K562 (cell line): ENCODE data around the gene NCKAP1. TPM values are rescaled to one million over a fixed set of nuclear protein-coding genes. Genes with fewer than 3 reads are reported as not detected.

Experiments used
- ATAC-seq: fragments of 200-7000 bp; cut with Tn5 transposase; 3 replicates; pipeline ENCODE4 v1.9.1; 2020; ENCODE audit warnings: moderate library complexity
- Bru-seq: library from RNA; stranded (reverse); fragments of 400-500 nt; gene quantifications from one replicate; lab custom pipeline; 2021; lab: Mats Ljungman, UMichigan
- BruChase-seq, 2 experiments: library from RNA; stranded (reverse); fragments of 400-500 nt; gene quantifications; one replicate each; lab custom pipeline; 2021; lab: Mats Ljungman, UMichigan
- BruUV-seq: library from RNA; stranded (reverse); fragments of 400-500 nt; replicated peaks from 2 replicates; lab custom pipeline; 2021; lab: Mats Ljungman, UMichigan
- CTCF ChIA-PET: fragments of 300-600 bp; formaldehyde crosslinking; extraction: SDS; loops from one replicate; lab custom pipeline; 2021; ENCODE audit warnings: low intra/inter-chr PET ratio; lab: Yijun Ruan, JAX
- POLR2A ChIA-PET: fragments of 300-600, 350-650 bp; sonication (Branson Sonifier 250); formaldehyde crosslinking; extraction: SDS; loops from one replicate; lab custom pipeline; 2021; ENCODE audit warnings: antibody characterized with exemption, inconsistent platforms; lab: Yijun Ruan, JAX
- DNase-seq, 4 experiments: peaks; one replicate each; pipeline versions ENCODE4 v3.0.0 to v3.0.0-alpha.2; 2011 to 2018; ENCODE audit warnings: low spot score in 3 of 4, mixed read lengths in 3 of 4; ENCODE audit errors: extremely low read depth in 1 of 4
- FAIRE-seq: peaks from 2 replicates; lab custom pipeline; 2011; peaks lifted over from hg19 to GRCh38; lab: Jason Lieb, UNC
- H2AFZ ChIP-seq: 2 replicates; pipeline ENCODE4 v1.6.0; 2011; ENCODE audit warnings: low read depth, low read length, control low read depth, inconsistent platforms
- H3K27ac ChIP-seq: fragments of 200-600 bp; 3 replicates; pipeline ENCODE4 v1.8.0; 2011; ENCODE audit warnings: low read depth, mild to moderate bottlenecking, control low read depth, inconsistent platforms, low read length, moderate library complexity, mixed read lengths; ENCODE audit errors: extremely low read depth
- H3K27me3 ChIP-seq, 2 experiments: fragments of 300-600 bp in 1 of 2; 2 replicates in 1 of 2; 3 replicates in 1 of 2; pipeline versions ENCODE4 v1.6.0 to v1.8.0; 2011; ENCODE audit warnings: inconsistent platforms in 2 of 2, low read length in 2 of 2, mild to moderate bottlenecking in 1 of 2, mixed read lengths in 1 of 2, moderate library complexity in 1 of 2; ENCODE audit not compliant: control insufficient read depth in 2 of 2, insufficient read depth in 2 of 2
- H3K36me3 ChIP-seq: fragments of 300-600 bp; 3 replicates; pipeline ENCODE4 v1.8.0; 2011; ENCODE audit warnings: mild to moderate bottlenecking, low read length, inconsistent platforms; ENCODE audit not compliant: control insufficient read depth, insufficient read depth
- H3K4me1 ChIP-seq, 2 experiments: fragments of 200-600 bp in 1 of 2; replicated peaks in 1 of 2; 2 replicates in 1 of 2; 3 replicates in 1 of 2; pipeline versions ENCODE4 v1.5.1 to v1.8.0; 2011; ENCODE audit warnings: inconsistent platforms in 2 of 2, low read length in 2 of 2, mild to moderate bottlenecking in 1 of 2, mixed read lengths in 1 of 2, moderate library complexity in 1 of 2; ENCODE audit not compliant: control insufficient read depth in 2 of 2, insufficient read depth in 2 of 2
- H3K4me2 ChIP-seq: 2 replicates; pipeline ENCODE4 v1.6.1; 2011; ENCODE audit warnings: low read length, control low read depth, inconsistent platforms, mixed read lengths; ENCODE audit not compliant: insufficient read depth
- H3K4me3 ChIP-seq: fragments of 200-600 bp; sonication (generic), shearing (Covaris generic); 2 replicates; pipeline ENCODE4 v1.5.1; 2016; ENCODE audit warnings: control low read depth, inconsistent platforms
- H3K79me2 ChIP-seq: fragments of 200-600 bp; 3 replicates; pipeline ENCODE4 v1.8.0; 2011; ENCODE audit warnings: low read length, inconsistent platforms; ENCODE audit not compliant: control insufficient read depth, insufficient read depth
- H3K9ac ChIP-seq, 2 experiments: 2 replicates each; pipeline versions ENCODE4 v1.6.0 to v1.6.1; 2011; ENCODE audit warnings: low read depth in 2 of 2, low read length in 2 of 2, control low read depth in 1 of 2, inconsistent platforms in 1 of 2, mild to moderate bottlenecking in 1 of 2, mixed read lengths in 1 of 2; ENCODE audit not compliant: insufficient read depth in 1 of 2
- H3K9me1 ChIP-seq: one replicate; pipeline ENCODE4 v1.6.0; 2011; ENCODE audit warnings: inconsistent platforms, mild to moderate bottlenecking, low read length, moderate library complexity; ENCODE audit not compliant: control insufficient read depth, insufficient read depth
- H3K9me3 ChIP-seq: replicated peaks from 2 replicates; pipeline ENCODE4 v1.5.1; 2011; ENCODE audit warnings: low read depth, low read length, inconsistent platforms; ENCODE audit not compliant: control insufficient read depth, insufficient read depth
- H4K20me1 ChIP-seq: replicated peaks from 2 replicates; pipeline ENCODE4 v1.6.1; 2011; ENCODE audit warnings: low read length, inconsistent platforms, mixed read lengths; ENCODE audit not compliant: control insufficient read depth, insufficient read depth
- SMARCA4 ChIP-seq: fragments of 450-650 bp; IDR thresholded peaks from 2 replicates; pipeline ENCODE4 v1.6.1; 2016
- WGBS: fragments of 100-300 bp; shearing (Covaris generic); methylation state at CpG from one replicate; pipeline ENCODE4 v1.1.6; 2016; ENCODE audit warnings: low coverage, mixed read lengths; ENCODE audit not compliant: insufficient coverage; ENCODE audit errors: missing lambda C conversion rate; 5-methylcytosine and 5-hydroxymethylcytosine counted together
- in situ Hi-C: fragments of 300-500 bp; cut with MboI; formaldehyde crosslinking; loops from 4 replicates; pipeline ENCODE4 v1.15.0; 2018; ENCODE audit warnings: inconsistent platforms, mixed read lengths
- intact Hi-C: fragments of 100-400 bp; cut with micrococcal nuclease; formaldehyde crosslinking; loops from 2 replicates; pipeline ENCODE4 v1.14.2; 2022
- long read RNA-seq, 3 experiments: library from polyadenylated mRNA in 2 of 3; library from RNA in 1 of 3; unstranded in 2 of 3; stranded (forward) in 1 of 3; transcript quantifications; one replicate each; pipeline ENCODE4 v2.0.0, GENCODE V29; 2019 to 2022
- polyA minus RNA-seq, 3 experiments: library from RNA; depleted of rRNA, polyadenylated mRNA; stranded (reverse); fragments of >200 nt; gene quantifications; 2 replicates each; pipeline ENCODE4 v1.2.3, GENCODE V29; 2011
- polyA plus RNA-seq, 8 experiments: library from polyadenylated mRNA; depleted of rRNA in 4 of 8; stranded (reverse) in 5 of 8; unstranded in 3 of 8; fragments of >200 nt; fragmentation: Nextera tagmentation in 2 of 8; fragmentation: Illumina TruSeq in 1 of 8; extraction: Ambion mirVana in 2 of 8; extraction: Trizol in 1 of 8; gene quantifications; 2 replicates each; pipeline versions ENCODE4 v1.2.1 to v1.2.3, GENCODE V29; 2011 to 2014; ENCODE audit warnings: inconsistent platforms in 1 of 8, missing spikeins in 1 of 8
- total RNA-seq, 7 experiments: library from RNA; depleted of rRNA in 6 of 7; stranded (reverse); fragments of >200 nt in 6 of 7; fragmentation: Illumina TruSeq in 2 of 7; extraction: Trizol in 2 of 7; gene quantifications; 2 replicates each; pipeline versions ENCODE4 v1.2.1 to v1.2.3, GENCODE V29; 2011 to 2021; ENCODE audit warnings: low replicate concordance in 1 of 7
- TF ChIP-seq, protein P1 (sequence below): fragments of 450-650 bp; formaldehyde crosslinking; IDR thresholded peaks from 2 replicates; pipeline ENCODE4 v1.4.0; 2020; ENCODE audit warnings: mild to moderate bottlenecking, moderate library complexity

Gene NCKAP1, protein sequence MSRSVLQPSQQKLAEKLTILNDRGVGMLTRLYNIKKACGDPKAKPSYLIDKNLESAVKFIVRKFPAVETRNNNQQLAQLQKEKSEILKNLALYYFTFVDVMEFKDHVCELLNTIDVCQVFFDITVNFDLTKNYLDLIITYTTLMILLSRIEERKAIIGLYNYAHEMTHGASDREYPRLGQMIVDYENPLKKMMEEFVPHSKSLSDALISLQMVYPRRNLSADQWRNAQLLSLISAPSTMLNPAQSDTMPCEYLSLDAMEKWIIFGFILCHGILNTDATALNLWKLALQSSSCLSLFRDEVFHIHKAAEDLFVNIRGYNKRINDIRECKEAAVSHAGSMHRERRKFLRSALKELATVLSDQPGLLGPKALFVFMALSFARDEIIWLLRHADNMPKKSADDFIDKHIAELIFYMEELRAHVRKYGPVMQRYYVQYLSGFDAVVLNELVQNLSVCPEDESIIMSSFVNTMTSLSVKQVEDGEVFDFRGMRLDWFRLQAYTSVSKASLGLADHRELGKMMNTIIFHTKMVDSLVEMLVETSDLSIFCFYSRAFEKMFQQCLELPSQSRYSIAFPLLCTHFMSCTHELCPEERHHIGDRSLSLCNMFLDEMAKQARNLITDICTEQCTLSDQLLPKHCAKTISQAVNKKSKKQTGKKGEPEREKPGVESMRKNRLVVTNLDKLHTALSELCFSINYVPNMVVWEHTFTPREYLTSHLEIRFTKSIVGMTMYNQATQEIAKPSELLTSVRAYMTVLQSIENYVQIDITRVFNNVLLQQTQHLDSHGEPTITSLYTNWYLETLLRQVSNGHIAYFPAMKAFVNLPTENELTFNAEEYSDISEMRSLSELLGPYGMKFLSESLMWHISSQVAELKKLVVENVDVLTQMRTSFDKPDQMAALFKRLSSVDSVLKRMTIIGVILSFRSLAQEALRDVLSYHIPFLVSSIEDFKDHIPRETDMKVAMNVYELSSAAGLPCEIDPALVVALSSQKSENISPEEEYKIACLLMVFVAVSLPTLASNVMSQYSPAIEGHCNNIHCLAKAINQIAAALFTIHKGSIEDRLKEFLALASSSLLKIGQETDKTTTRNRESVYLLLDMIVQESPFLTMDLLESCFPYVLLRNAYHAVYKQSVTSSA
- 95.8 and 462 TPM in 2 replicates for total RNA-seq (2011; cell fraction: chromatin; rRNA removed; ENCODE audit: low replicate concordance)
- total RNA-seq (2011; cell fraction: nucleolus; rRNA removed), result 43.0 and 60.9 TPM in 2 replicates
- total RNA-seq (2011; cell fraction: nucleoplasm; rRNA removed), result 111 and 144 TPM in 2 replicates
- total RNA-seq (2014; rRNA removed) (39.7 and 43.9 TPM in 2 replicates), total RNA-seq (2014; rRNA removed; fragmentation: Illumina TruSeq; extraction: Trizol) (120 and 136 TPM in 2 replicates), total RNA-seq (2015; rRNA removed; fragmentation: Illumina TruSeq; extraction: Trizol) (91.0 and 99.2 TPM in 2 replicates), total RNA-seq (2021) (86.6 and 88.7 TPM in 2 replicates), polyA plus RNA-seq (2011; rRNA removed) (120 and 153 TPM in 2 replicates), polyA plus RNA-seq (2014; fragmentation: Illumina TruSeq; extraction: Trizol) (78.2 and 89.6 TPM in 2 replicates), polyA plus RNA-seq (2014; fragmentation: Nextera tagmentation; extraction: Ambion mirVana) (10 to 100 TPM; 34.0 to 35.1 TPM), polyA plus RNA-seq (2014; rRNA removed) (56.7 and 60.5 TPM in 2 replicates), polyA minus RNA-seq (2011; rRNA and poly(A)+ RNA removed) (194 and 201 TPM in 2 replicates), Bru-seq, nascent RNA (percentile 96 among the genes with signal in this experiment), BruChase-seq, experiment 1, labeled RNA remaining after a 2-hour chase (percentile 97 among the genes with signal in this experiment), BruChase-seq, experiment 2, labeled RNA remaining after a 6-hour chase (percentile 97 among the genes with signal in this experiment)
- polyA plus RNA-seq (2011; cell fraction: cytosol; rRNA removed), result 39.5 and 56.7 TPM in 2 replicates
- polyA plus RNA-seq (2011; cell fraction: nucleus; rRNA removed), result 70.5 and 141 TPM in 2 replicates
- polyA plus RNA-seq (2012), result 60.8 and 92.5 TPM in 2 replicates
- 31.1 and 55.4 TPM in 2 replicates for polyA minus RNA-seq (2011; cell fraction: cytosol; rRNA and poly(A)+ RNA removed)
- 74.7 and 132 TPM in 2 replicates for polyA minus RNA-seq (2011; cell fraction: nucleus; rRNA and poly(A)+ RNA removed)
- long read RNA-seq, experiment 1, full-length matches to known transcripts, result 240 of 309 reads
- long read RNA-seq, experiment 1, partial matches to known transcripts, result 46 of 309 reads
- long read RNA-seq, experiment 1, other reads (novel, unspliced or antisense), result 23 of 309 reads
- long read RNA-seq, experiment 2, full-length matches to known transcripts, result 3 of 43 reads
- long read RNA-seq, experiment 2, partial matches to known transcripts, result 5 of 43 reads
- long read RNA-seq, experiment 2, other reads (novel, unspliced or antisense), result 35 of 43 reads
- long read RNA-seq, experiment 3, full-length matches to known transcripts, result 2 of 11 reads
- long read RNA-seq, experiment 3, partial matches to known transcripts, result 8 of 11 reads
- long read RNA-seq, experiment 3, other reads (novel, unspliced or antisense), result 1 of 11 reads

DNA sequence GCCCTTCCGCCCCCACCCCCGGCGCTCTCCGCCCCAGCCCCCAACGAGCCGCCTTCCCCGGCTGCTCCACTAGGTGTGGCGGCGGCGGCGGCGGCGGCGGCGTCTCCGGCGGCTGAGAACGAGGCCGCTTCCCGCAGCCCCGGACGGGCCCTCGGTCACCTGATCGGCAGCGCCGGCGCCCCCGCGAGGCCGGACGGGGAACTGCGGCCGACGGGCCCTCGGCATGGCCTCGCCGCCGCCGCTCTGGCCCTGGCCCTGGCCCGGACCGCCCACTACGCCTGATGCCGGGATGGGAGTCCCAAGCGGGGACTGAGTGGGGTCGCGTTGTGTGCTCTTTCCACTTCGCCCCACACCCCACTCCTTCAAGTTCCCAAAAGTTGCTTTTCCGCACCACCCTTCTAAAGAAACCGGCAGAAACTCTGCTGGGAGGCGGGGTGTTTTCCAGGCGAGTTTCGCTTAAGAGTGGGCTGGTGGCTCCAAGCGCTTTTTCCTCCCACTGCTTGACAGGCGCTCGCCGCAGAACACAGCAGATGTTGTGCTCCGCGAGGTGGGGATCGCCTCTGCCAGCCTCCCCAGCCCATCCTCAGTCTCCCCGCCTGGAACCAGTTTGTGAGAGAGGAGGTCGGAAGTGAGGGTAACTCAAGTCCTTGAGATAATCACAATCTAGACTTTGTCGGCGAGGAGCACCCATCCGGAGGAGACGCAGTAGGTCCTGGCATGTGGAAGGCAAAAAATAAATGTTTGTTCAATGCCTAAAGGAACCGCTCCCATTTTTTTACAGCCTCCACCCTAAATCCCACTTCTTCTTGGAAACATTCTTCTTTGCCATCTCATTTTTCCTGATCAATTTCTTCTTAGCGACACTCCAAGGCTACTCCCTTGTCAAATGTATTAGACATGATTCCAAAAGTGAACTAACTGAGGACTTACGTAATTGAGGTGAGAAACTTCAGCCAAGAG lies at the start of gene NCKAP1:
Gene NCKAP1 (minus strand): TSS at position 117 of the 960 bp plus-strand sequence. CDS start 358 bp downstream, outside the sequence.
- peaks cover 8 to 13% of the 10 kb centered on the region in 2 experiments; a peak in 3 of 5 replicates for H3K4me1 ChIP-seq
- peaks cover 3% of the 10 kb centered on the region; the same call in 1 of the 3 replicates for H3K36me3 ChIP-seq
- H3K27ac ChIP-seq, result peak within 1 kb of the TSS; percentile 74
- peak; percentile 59 for FAIRE-seq
- H3K9ac ChIP-seq, result peak within 1 kb of the TSS; percentile 83 to 95
- TSS peak; percentile 85 for BruUV-seq
- peak within 1 kb of the TSS; percentile 76 for H3K4me3 ChIP-seq
- no peaks in the 10 kb centered on the region for H4K20me1 ChIP-seq
- 1% methylated on average over 54 of the region's 68 CpGs for WGBS
- ATAC-seq, result peak; percentile 77
- no peaks in the 10 kb centered on the region for H3K9me1 ChIP-seq
- no peaks in the 10 kb centered on the region for H3K27me3 ChIP-seq
- in situ Hi-C loops (no loop called here), intact Hi-C loops (loop anchor here (1.0 to 5.0 kb wide), 3 partner anchors 40 to 1169 kb away; partner anchors contain the start of gene DUSP19)
- peak within 1 kb of the TSS; percentile 99 for H2AFZ ChIP-seq
- H3K9me3 ChIP-seq, result no peaks in the 10 kb centered on the region
- ChIA-PET CTCF (interaction anchor here (0.7 kb wide), 1 partner anchor 202 kb away, joined by 3 read pairs; no protein-coding TSS in a partner anchor), POLR2A (interaction anchor here (0.6 to 0.9 kb wide), 3 partner anchors 14 to 49 kb away, joined by 3 read pairs; no protein-coding TSS in a partner anchor)
- peaks cover 45% of the 10 kb centered on the region for H3K79me2 ChIP-seq
- DNase-seq, result peak; percentile 91 to 95 (median 92)
- peak within 1 kb of the TSS; percentile 96 for H3K4me2 ChIP-seq
- TF ChIP-seq, protein P1, sequence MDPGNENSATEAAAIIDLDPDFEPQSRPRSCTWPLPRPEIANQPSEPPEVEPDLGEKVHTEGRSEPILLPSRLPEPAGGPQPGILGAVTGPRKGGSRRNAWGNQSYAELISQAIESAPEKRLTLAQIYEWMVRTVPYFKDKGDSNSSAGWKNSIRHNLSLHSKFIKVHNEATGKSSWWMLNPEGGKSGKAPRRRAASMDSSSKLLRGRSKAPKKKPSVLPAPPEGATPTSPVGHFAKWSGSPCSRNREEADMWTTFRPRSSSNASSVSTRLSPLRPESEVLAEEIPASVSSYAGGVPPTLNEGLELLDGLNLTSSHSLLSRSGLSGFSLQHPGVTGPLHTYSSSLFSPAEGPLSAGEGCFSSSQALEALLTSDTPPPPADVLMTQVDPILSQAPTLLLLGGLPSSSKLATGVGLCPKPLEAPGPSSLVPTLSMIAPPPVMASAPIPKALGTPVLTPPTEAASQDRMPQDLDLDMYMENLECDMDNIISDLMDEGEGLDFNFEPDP (CRISPR knock-in tag), result peak; percentile 70; the same call in 1 of the 2 replicates
- peak; percentile 66 for TF ChIP-seq SMARCA4
